NCI-H2171 treated with DMSO at 0.1 percent for 48 hours (cell line): ENCODE data around the gene XYLT2.

Experiments used
- DNase-seq: peaks from one replicate; lab custom pipeline; 2025; lab: John Stamatoyannopoulos, UW

Gene XYLT2

GRCh38 chr17:50363217-50364060 lies 17.5 kb downstream of the XYLT2 start:
- no peak for DNase-seq

- DNase-seq, result no peak
Observed at GRCh38 chr17:50364061-50364458, 18.1 kb downstream of the XYLT2 start.

- peak; percentile 30 for DNase-seq
Observed at GRCh38 chr17:50364715-50365114, 18.8 kb downstream of the XYLT2 start.

- peak; percentile 95 for DNase-seq
Observed at GRCh38 chr17:50365165-50365564, 19.2 kb downstream of the XYLT2 start.

- DNase-seq, result peak; percentile 39
Observed at GRCh38 chr17:50365649-50366393, 19.9 kb downstream of the XYLT2 start.

GRCh38 chr17:50367401-50367800 lies 21.5 kb downstream of the XYLT2 start:
- no peak for DNase-seq

- DNase-seq, result no peak
Observed at GRCh38 chr17:50370052-50370451, 24.1 kb downstream of the XYLT2 start.

GRCh38 chr17:50371526-50371925 lies 25.6 kb downstream of the XYLT2 start:
- DNase-seq, result no peak

GRCh38 chr17:50372222-50372757 lies 26.4 kb downstream of the XYLT2 start:
- DNase-seq, result no peak

- DNase-seq, result peak; percentile 98
Observed at GRCh38 chr17:50372758-50373556, 27.0 kb downstream of the XYLT2 start, which contains the start of the genes EME1 and MRPL27. TSS of gene EME1 (plus strand) at chr17:50373229. CDS start at chr17:50375209, 1,980 bp downstream. TSS of gene MRPL27 (minus strand) at chr17:50373184. CDS start at chr17:50373170, 14 bp downstream.

- DNase-seq, result no peak
Observed at GRCh38 chr17:50373705-50374104, 27.8 kb downstream of the XYLT2 start.

- DNase-seq, result peak; percentile 87
Observed at GRCh38 chr17:50375858-50376538, 30.1 kb downstream of the XYLT2 start.

GRCh38 chr17:50379351-50380132 lies 33.6 kb downstream of the XYLT2 start:
- no peak for DNase-seq

GRCh38 chr17:50380369-50381259 lies 34.7 kb downstream of the XYLT2 start:
- DNase-seq, result no peak

- no peak for DNase-seq
Observed at GRCh38 chr17:50381260-50381815, 35.4 kb downstream of the XYLT2 start.

- no peak for DNase-seq
Observed at GRCh38 chr17:50381920-50382319, 36.0 kb downstream of the XYLT2 start.

- no peak for DNase-seq
Observed at GRCh38 chr17:50382931-50383330, 37.0 kb downstream of the XYLT2 start.

- DNase-seq, result no peak
Observed at GRCh38 chr17:50386510-50386909, 40.6 kb downstream of the XYLT2 start.

GRCh38 chr17:50388728-50389127 lies 42.8 kb downstream of the XYLT2 start:
- no peak for DNase-seq
